Prostate gland (tissue), 2 donors: Measurements from ENCODE around the gene PRKAG2.

Experiments
- POLR2A ChIP-seq: fragments of 450-650 bp; IDR thresholded peaks from one replicate; pipeline ENCODE4 v1.6.1; 2016; ENCODE audit warnings: antibody characterized with exemption, mild to moderate bottlenecking
- POLR2AphosphoS5 ChIP-seq: sonication (generic); formaldehyde crosslinking; IDR thresholded peaks from one replicate; pipeline ENCODE4 v1.6.1; 2017; ENCODE audit warnings: antibody characterized with exemption
- TF ChIP-seq, protein P1 (sequence below), 4 experiments: fragments of 200-600 bp in 2 of 4; fragments of 450-650 bp in 2 of 4; sonication (generic) in 2 of 4; IDR thresholded peaks; 1 replicate in 3 of 4; 2 replicates in 1 of 4; pipeline ENCODE4 v1.5.1; 2016 to 2019; ENCODE audit warnings: antibody characterized with exemption in 4 of 4, mild to moderate bottlenecking in 2 of 4, moderate library complexity in 2 of 4

DNA sequence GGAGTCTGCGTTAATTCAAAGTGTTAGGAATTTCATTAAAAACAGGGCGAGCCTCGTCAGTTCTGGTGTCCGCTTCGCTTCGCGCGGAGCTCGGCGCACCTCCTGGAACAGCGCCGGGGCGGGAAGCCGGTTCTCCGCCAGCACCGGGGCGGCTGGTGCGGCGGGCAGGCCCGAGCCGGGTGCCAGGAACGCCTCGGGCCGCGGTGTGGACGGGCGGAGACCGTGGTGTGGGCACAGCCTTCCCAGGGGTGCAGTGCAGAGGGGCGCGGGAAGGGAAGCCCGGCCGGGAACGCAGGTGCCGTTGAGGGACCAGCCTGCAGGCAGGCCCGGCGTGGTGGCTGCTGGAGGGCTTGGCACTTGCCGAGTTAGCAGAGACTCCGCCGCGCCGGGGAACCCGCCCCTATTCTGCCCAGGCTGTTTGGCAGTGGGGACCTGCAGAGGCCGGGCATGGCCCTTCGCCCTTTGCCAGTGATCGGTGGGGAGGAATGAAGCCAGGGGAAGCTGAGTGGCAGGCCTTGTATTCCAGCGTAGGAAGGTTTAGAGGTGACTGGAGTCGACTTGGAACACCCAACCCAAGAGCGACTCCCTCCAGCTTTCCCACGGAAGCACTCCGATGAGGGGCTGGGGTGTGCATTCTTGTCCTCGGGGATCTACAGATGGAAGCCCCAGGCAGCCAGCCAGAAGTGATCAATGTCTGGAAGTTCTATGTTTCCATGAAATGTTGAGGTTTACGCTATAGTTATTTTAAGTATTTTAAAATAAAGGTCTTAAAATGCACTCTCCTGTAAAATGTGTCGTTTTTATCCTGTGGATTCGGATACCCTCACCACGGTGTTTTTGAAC, 356.3 kb downstream of the PRKAG2 start:
- TF ChIP-seq POLR2A = no peak
- TF ChIP-seq, protein P1, sequence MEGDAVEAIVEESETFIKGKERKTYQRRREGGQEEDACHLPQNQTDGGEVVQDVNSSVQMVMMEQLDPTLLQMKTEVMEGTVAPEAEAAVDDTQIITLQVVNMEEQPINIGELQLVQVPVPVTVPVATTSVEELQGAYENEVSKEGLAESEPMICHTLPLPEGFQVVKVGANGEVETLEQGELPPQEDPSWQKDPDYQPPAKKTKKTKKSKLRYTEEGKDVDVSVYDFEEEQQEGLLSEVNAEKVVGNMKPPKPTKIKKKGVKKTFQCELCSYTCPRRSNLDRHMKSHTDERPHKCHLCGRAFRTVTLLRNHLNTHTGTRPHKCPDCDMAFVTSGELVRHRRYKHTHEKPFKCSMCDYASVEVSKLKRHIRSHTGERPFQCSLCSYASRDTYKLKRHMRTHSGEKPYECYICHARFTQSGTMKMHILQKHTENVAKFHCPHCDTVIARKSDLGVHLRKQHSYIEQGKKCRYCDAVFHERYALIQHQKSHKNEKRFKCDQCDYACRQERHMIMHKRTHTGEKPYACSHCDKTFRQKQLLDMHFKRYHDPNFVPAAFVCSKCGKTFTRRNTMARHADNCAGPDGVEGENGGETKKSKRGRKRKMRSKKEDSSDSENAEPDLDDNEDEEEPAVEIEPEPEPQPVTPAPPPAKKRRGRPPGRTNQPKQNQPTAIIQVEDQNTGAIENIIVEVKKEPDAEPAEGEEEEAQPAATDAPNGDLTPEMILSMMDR (IDR thresholded peaks at IDR 0.05) = no peak
- no peak for TF ChIP-seq POLR2AphosphoS5
